ENCODE measurements around the gene SLC22A14. TPM values are rescaled to one million over a fixed set of nuclear protein-coding genes. Genes with fewer than 3 reads are reported as not detected.

The SLC22A14 gene
- total RNA-seq, 1 donor, result 0.86 TPM

DNA sequence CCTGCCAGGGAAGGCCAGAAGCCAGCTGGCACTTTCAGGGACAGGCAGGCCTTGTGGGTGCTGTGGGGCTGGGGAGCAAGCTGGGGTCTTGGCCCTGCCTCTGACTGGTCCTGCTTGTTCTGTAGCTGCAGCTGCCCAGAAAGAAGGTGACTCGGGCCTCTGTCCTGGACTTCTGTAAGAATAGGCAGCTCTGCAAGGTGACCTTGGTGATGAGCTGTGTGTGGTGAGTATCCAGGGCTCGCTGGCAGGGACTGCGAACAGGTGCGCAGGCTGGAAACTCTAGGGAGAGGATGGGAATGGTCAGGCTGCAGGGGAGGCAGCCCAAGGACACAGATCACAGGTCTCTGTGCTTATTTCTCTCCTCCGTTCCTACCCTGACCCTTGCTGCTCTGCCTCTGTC is 31.2 kb downstream of the SLC22A14 start:
- no peak overlapping the region for H3K4me3 ChIP-seq (ENCODE audit: low read depth, low read length)
- no peak for DNase-seq (ENCODE audit: low read depth)
- TF ChIP-seq, protein P1, sequence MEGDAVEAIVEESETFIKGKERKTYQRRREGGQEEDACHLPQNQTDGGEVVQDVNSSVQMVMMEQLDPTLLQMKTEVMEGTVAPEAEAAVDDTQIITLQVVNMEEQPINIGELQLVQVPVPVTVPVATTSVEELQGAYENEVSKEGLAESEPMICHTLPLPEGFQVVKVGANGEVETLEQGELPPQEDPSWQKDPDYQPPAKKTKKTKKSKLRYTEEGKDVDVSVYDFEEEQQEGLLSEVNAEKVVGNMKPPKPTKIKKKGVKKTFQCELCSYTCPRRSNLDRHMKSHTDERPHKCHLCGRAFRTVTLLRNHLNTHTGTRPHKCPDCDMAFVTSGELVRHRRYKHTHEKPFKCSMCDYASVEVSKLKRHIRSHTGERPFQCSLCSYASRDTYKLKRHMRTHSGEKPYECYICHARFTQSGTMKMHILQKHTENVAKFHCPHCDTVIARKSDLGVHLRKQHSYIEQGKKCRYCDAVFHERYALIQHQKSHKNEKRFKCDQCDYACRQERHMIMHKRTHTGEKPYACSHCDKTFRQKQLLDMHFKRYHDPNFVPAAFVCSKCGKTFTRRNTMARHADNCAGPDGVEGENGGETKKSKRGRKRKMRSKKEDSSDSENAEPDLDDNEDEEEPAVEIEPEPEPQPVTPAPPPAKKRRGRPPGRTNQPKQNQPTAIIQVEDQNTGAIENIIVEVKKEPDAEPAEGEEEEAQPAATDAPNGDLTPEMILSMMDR (IDR thresholded peaks at IDR 0.05; ENCODE audit: insufficient read depth, low read depth, low read length), result no peak

GRCh38 chr3:38313695-38314094 is 31.6 kb downstream of the SLC22A14 start:
- H3K4me3 ChIP-seq (ENCODE audit: low read depth, low read length), result no peak overlapping the region
- TF ChIP-seq, protein P1 (IDR thresholded peaks at IDR 0.05; ENCODE audit: insufficient read depth, low read depth, low read length), result no peak
- no peak for DNase-seq (ENCODE audit: low read depth)

DNA sequence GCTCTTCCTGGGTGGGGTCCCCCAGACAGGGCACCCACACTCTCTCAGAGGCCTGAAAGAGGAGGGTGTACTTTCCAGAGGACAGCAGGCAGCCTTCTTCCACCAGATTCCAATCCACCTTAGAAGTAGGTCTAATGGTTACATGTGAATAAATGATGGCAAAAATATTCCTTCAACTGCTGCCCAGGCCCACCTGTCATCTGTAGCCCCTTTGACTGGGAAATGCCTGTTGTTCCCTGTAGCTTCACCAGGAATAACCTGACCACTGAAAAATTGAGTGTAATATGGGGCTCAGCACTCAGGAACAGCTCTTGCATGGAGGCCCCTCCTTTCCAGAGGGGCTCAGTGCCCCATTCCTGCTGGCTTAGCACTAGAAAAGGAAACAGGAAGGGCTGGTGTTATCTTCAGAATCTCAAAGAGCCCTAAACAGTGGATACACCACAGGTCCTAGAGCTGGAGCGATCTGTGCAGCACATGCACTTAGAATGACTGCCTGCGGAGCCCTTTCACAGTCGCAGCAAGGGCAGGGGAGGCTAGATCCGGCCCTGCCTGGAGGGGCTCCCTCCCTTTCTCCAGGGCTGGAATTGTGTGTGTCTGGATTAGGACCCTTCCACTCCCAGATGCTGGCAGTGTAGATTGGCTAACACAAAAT is 32.1 kb downstream of the SLC22A14 start:
- TF ChIP-seq, protein P1 (IDR thresholded peaks at IDR 0.05; ENCODE audit: insufficient read depth, low read depth, low read length), result no peak
- no peak for DNase-seq (ENCODE audit: low read depth)
- H3K4me3 ChIP-seq (ENCODE audit: low read depth, low read length), result no peak overlapping the region

DNA sequence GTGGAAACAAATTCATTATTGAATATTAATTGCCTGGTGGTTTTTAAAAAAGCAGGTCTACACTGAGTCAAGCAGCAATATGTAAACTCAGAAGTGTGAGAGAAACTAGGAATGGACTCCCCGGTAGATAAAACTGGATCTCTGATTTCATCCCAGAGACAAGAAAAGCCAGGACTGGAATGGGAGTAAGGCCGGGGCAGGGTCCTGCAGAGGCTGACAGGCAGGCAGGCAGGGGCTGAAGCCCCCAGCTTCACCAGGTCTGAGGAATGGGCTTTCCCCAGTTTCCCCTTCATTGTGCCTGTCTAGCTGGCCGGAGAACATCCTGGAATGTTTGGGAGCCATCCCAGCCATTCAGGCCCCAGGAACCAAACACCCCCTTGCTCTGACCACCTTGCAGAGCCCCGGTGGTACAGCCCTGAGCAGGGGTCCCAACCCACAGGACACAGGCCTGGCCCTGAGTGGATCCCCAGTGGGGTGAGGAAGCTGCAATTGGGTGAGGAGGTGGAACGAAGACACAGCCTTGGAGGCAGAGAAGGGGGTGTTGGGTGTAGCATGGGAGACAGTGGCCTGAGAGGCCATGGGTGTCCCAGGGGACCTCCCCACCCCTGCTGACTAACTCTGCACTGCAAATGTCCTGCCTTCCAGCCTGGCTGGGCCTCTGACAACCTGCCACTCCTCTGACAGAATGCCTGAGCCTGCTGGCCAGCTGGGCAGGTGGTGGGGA is 32.8 kb downstream of the SLC22A14 start:
- no peak for DNase-seq (ENCODE audit: low read depth)
- H3K4me3 ChIP-seq (ENCODE audit: low read depth, low read length), result no peak overlapping the region
- TF ChIP-seq, protein P1 (IDR thresholded peaks at IDR 0.05; ENCODE audit: insufficient read depth, low read depth, low read length), result no peak

GRCh38 chr3:38315488-38316230 is 33.6 kb downstream of the SLC22A14 start:
- H3K4me3 ChIP-seq (ENCODE audit: low read depth, low read length), result no peak overlapping the region
- TF ChIP-seq, protein P1 (IDR thresholded peaks at IDR 0.05; ENCODE audit: insufficient read depth, low read depth, low read length), result no peak
- DNase-seq (ENCODE audit: low read depth), result no peak

- no peak for DNase-seq (ENCODE audit: low read depth)
- TF ChIP-seq, protein P1 (IDR thresholded peaks at IDR 0.05; ENCODE audit: insufficient read depth, low read depth, low read length), result no peak
- H3K4me3 ChIP-seq (ENCODE audit: low read depth, low read length), result no peak overlapping the region
Measured at GRCh38 chr3:38316356-38317191, 34.5 kb downstream of the SLC22A14 start.

All from fibroblast of villous mesenchyme (primary cell).